ENCODE results near the gene CEP68. TPM values are rescaled to one million over a fixed set of nuclear protein-coding genes. Genes with fewer than 3 reads are reported as not detected.

The CEP68 gene
- total RNA-seq, 1 experiment from 2014 or later = 14.0 TPM

DNA sequence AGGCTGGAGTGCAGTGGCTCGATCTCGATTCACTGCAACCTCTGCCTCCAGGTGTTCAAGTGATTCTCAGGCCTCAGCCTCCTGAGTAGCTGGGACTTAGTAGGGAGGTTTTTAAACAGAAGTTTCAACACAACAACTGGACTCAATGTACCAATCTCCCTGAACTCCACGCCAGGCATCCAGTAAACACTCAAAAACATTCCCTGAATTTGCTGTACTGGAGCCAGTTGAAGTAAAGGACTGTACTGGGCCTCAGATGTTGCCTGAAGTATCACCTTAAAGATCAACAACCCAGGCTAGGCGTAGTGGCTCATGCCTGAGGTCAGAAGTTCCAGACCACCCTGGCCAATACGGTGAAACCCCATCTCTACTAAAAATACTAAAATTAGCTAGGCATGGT lies 51.3 kb downstream of the CEP68 start:
- no peak for DNase-seq
- Mint-ChIP-seq H3K4me1 (ENCODE audit: low read depth, unreplicated experiment) (peaks cover 10% of the 10 kb centered on the region), H3K27me3 (ENCODE audit: insufficient read depth, unreplicated experiment) (no peaks in the 10 kb centered on the region), H3K9me3 (ENCODE audit: unreplicated experiment) (no peaks in the 10 kb centered on the region), H3K4me3 (ENCODE audit: unreplicated experiment) (no peak overlapping the region), H3K27ac (ENCODE audit: unreplicated experiment) (no peak overlapping the region), H3K36me3 (ENCODE audit: insufficient read depth, unreplicated experiment) (peaks cover 68% of the 10 kb centered on the region)
- no TSS peak for BruUV-seq (replicated peaks)
- TF ChIP-seq, protein P1, sequence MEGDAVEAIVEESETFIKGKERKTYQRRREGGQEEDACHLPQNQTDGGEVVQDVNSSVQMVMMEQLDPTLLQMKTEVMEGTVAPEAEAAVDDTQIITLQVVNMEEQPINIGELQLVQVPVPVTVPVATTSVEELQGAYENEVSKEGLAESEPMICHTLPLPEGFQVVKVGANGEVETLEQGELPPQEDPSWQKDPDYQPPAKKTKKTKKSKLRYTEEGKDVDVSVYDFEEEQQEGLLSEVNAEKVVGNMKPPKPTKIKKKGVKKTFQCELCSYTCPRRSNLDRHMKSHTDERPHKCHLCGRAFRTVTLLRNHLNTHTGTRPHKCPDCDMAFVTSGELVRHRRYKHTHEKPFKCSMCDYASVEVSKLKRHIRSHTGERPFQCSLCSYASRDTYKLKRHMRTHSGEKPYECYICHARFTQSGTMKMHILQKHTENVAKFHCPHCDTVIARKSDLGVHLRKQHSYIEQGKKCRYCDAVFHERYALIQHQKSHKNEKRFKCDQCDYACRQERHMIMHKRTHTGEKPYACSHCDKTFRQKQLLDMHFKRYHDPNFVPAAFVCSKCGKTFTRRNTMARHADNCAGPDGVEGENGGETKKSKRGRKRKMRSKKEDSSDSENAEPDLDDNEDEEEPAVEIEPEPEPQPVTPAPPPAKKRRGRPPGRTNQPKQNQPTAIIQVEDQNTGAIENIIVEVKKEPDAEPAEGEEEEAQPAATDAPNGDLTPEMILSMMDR (IDR thresholded peaks at IDR 0.05; ENCODE audit: insufficient read depth in 1 of 2, low read depth in 1 of 2, low read length in 1 of 2, severe bottlenecking in 1 of 2, unreplicated experiment in 1 of 2) = no peak
- Histone ChIP-seq H3K4me1 (no peaks in the 10 kb centered on the region), H3K4me3 (ENCODE audit: low read depth, low read length) (no peak overlapping the region), H3K36me3 (ENCODE audit: control insufficient read depth, insufficient read depth, low read length) (no peaks in the 10 kb centered on the region; the same call in 1 of the 2 replicates), H3K9me3 (no peaks in the 10 kb centered on the region), H3K27me3 (replicated peaks; ENCODE audit: control insufficient read depth, insufficient read depth, low read length) (no peaks in the 10 kb centered on the region)
- CTCF ChIA-PET = no interaction called here
- POLR2A ChIA-PET = no interaction called here
- intact Hi-C loops (cut with micrococcal nuclease; ENCODE audit: unreplicated experiment) = no loop called here

DNA sequence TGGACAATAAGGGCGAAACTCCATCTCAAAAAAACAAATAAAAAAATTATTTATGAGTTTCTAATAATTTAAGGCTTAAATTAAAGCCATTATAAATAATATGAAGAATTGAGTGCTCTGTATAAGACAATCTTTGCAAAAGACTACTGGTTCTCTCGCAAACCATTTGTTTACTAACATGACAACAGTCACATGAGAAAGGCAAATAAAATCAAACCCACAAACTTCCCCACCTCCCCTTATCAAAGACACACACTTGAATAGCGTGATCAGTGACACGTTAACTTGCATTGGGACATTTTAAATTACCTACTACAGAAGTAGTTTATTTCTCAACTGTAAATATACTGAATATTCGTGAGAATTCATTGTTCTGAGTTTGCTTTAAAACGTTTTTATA lies 52.6 kb downstream of the CEP68 start:
- H3K9me3 Mint-ChIP-seq (ENCODE audit: unreplicated experiment) = no peaks in the 10 kb centered on the region
- peaks cover 57% of the 10 kb centered on the region for H3K36me3 Mint-ChIP-seq (ENCODE audit: insufficient read depth, unreplicated experiment)
- POLR2A ChIA-PET = no interaction called here
- DNase-seq = no peak
- CTCF ChIA-PET = no interaction called here
- no TSS peak for BruUV-seq (replicated peaks)
- H3K27me3 ChIP-seq (replicated peaks; ENCODE audit: control insufficient read depth, insufficient read depth, low read length) = no peaks in the 10 kb centered on the region
- no peak overlapping the region for H3K4me3 ChIP-seq (ENCODE audit: low read depth, low read length)
- TF ChIP-seq, protein P1 (IDR thresholded peaks at IDR 0.05; ENCODE audit: insufficient read depth in 1 of 2, low read depth in 1 of 2, low read length in 1 of 2, severe bottlenecking in 1 of 2, unreplicated experiment in 1 of 2) = no peak
- no peaks in the 10 kb centered on the region for H3K4me1 ChIP-seq
- H3K36me3 ChIP-seq (ENCODE audit: control insufficient read depth, insufficient read depth, low read length) = no peaks in the 10 kb centered on the region; the same call in 1 of the 2 replicates
- intact Hi-C loops (cut with micrococcal nuclease; ENCODE audit: unreplicated experiment) = no loop called here
- no peaks in the 10 kb centered on the region for H3K27me3 Mint-ChIP-seq (ENCODE audit: insufficient read depth, unreplicated experiment)
- H3K4me1 Mint-ChIP-seq (ENCODE audit: low read depth, unreplicated experiment) = peaks cover 10% of the 10 kb centered on the region
- H3K9me3 ChIP-seq = no peaks in the 10 kb centered on the region
- H3K4me3 Mint-ChIP-seq (ENCODE audit: unreplicated experiment) = no peak overlapping the region
- H3K27ac Mint-ChIP-seq (ENCODE audit: unreplicated experiment) = no peak overlapping the region

DNA sequence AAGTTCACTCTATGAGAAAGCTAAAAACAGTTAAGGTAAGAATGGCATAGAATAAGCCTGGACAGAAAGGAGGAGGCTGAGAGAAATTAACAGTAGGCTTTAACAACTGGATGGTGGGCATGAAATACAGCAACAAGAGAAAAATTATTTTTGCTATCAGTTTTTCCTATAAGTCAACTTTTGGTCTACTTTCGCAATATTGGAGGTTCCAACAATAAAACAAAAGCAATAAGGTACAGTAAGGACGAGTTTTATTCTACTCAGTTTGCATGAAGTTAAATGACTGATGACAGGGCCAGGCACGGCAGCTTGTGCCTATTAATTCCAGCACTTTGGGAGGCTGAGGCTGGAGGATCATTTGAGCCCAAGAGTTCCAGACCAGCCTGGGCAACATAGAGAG lies 56.4 kb downstream of the CEP68 start:
- Mint-ChIP-seq H3K4me1 (ENCODE audit: low read depth, unreplicated experiment) (peaks cover 10% of the 10 kb centered on the region), H3K9me3 (ENCODE audit: unreplicated experiment) (no peaks in the 10 kb centered on the region), H3K27me3 (ENCODE audit: insufficient read depth, unreplicated experiment) (no peaks in the 10 kb centered on the region), H3K36me3 (ENCODE audit: insufficient read depth, unreplicated experiment) (peaks cover 28% of the 10 kb centered on the region), H3K27ac (ENCODE audit: unreplicated experiment) (no peak overlapping the region), H3K4me3 (ENCODE audit: unreplicated experiment) (no peak overlapping the region)
- CTCF ChIA-PET = no interaction called here
- TF ChIP-seq, protein P1 (IDR thresholded peaks at IDR 0.05; ENCODE audit: insufficient read depth in 1 of 2, low read depth in 1 of 2, low read length in 1 of 2, severe bottlenecking in 1 of 2, unreplicated experiment in 1 of 2) = no peak
- intact Hi-C loops (cut with micrococcal nuclease; ENCODE audit: unreplicated experiment) = no loop called here
- Histone ChIP-seq H3K4me3 (ENCODE audit: low read depth, low read length) (no peak overlapping the region), H3K4me1 (no peaks in the 10 kb centered on the region; the same call in 1 of the 2 replicates), H3K36me3 (ENCODE audit: control insufficient read depth, insufficient read depth, low read length) (no peaks in the 10 kb centered on the region), H3K27me3 (replicated peaks; ENCODE audit: control insufficient read depth, insufficient read depth, low read length) (no peaks in the 10 kb centered on the region), H3K9me3 (peaks cover 3% of the 10 kb centered on the region; the same call in 1 of the 2 replicates)
- DNase-seq = no peak
- BruUV-seq (replicated peaks) = no TSS peak
- POLR2A ChIA-PET = interaction anchor here (0.9 kb wide), 1 partner anchor 57 kb away, joined by 3 read pairs; no protein-coding TSS in a partner anchor

All from Caco-2 (cell line).